Nephron progenitor cell (in vitro differentiated cells): ENCODE measurements around the gene C11orf68.

Experiments
- DNase-seq: peaks from one replicate; pipeline ENCODE4 v3.0.0; 2021
- H3K27ac Mint-ChIP-seq: 2 replicates; pipeline ENCODE4 v1.8.0; 2021; ENCODE audit warnings: mild to moderate bottlenecking, moderate library complexity, mixed read lengths
- H3K27me3 Mint-ChIP-seq: 2 replicates; pipeline ENCODE4 v1.8.0; 2021; ENCODE audit warnings: mild to moderate bottlenecking, low read depth, mixed read lengths; ENCODE audit not compliant: poor library complexity
- H3K36me3 Mint-ChIP-seq: 2 replicates; pipeline ENCODE4 v1.8.0; 2021; ENCODE audit warnings: low read depth, mixed read lengths
- H3K4me1 Mint-ChIP-seq: 2 replicates; pipeline ENCODE4 v1.8.0; 2021; ENCODE audit warnings: mixed read lengths
- H3K4me3 Mint-ChIP-seq: 2 replicates; pipeline ENCODE4 v1.8.0; 2021; ENCODE audit warnings: mild to moderate bottlenecking, moderate library complexity, mixed read lengths
- H3K9me3 Mint-ChIP-seq: 2 replicates; pipeline ENCODE4 v1.8.0; 2021; ENCODE audit warnings: mild to moderate bottlenecking, moderate library complexity, mixed read lengths
- CTCF ChIP-seq: fragments of 200-600 bp; sonication (generic); IDR thresholded peaks from 2 replicates; pipeline ENCODE4 v1.5.0; 2021; ENCODE audit warnings: antibody characterized with exemption

C11orf68 gene

GRCh38 chr11:65899356-65900124, 19.3 kb downstream of the C11orf68 start:
- Mint-ChIP-seq H3K4me3 (peak overlapping the region; percentile 66), H3K27me3 (peaks cover 94% of the 10 kb centered on the region), H3K9me3 (peaks cover 4% of the 10 kb centered on the region), H3K27ac (no peak overlapping the region), H3K4me1 (peaks cover 25% of the 10 kb centered on the region), H3K36me3 (no peaks in the 10 kb centered on the region)
- DNase-seq = peak; percentile 48
- TF ChIP-seq CTCF = no peak

- Mint-ChIP-seq H3K4me3 (peak overlapping the region; percentile 81), H3K27me3 (peaks cover 87% of the 10 kb centered on the region), H3K9me3 (peaks cover 4% of the 10 kb centered on the region), H3K4me1 (peaks cover 26% of the 10 kb centered on the region), H3K27ac (no peak overlapping the region), H3K36me3 (no peaks in the 10 kb centered on the region)
- TF ChIP-seq CTCF = no peak
- DNase-seq = no peak
Measured at GRCh38 chr11:65898656-65899355, 20.1 kb downstream of the C11orf68 start.

- TF ChIP-seq CTCF = no peak
- no peak for DNase-seq
- no peak overlapping the region for H3K4me3 Mint-ChIP-seq
- H3K36me3 Mint-ChIP-seq = no peaks in the 10 kb centered on the region
- H3K9me3 Mint-ChIP-seq = peaks cover 4% of the 10 kb centered on the region
- H3K4me1 Mint-ChIP-seq = peaks cover 28% of the 10 kb centered on the region
- H3K27me3 Mint-ChIP-seq = peaks cover 74% of the 10 kb centered on the region
- H3K27ac Mint-ChIP-seq = no peak overlapping the region
Measured at GRCh38 chr11:65897020-65897471, 21.8 kb downstream of the C11orf68 start.

- Mint-ChIP-seq H3K36me3 (no peaks in the 10 kb centered on the region), H3K9me3 (peaks cover 4% of the 10 kb centered on the region), H3K4me3 (no peak overlapping the region), H3K27ac (no peak overlapping the region), H3K27me3 (peaks cover 67% of the 10 kb centered on the region), H3K4me1 (peaks cover 28% of the 10 kb centered on the region)
- no peak for DNase-seq
- no peak for TF ChIP-seq CTCF
Measured at GRCh38 chr11:65896034-65896999, 22.5 kb downstream of the C11orf68 start.

GRCh38 chr11:65895482-65895981, 23.3 kb downstream of the C11orf68 start:
- Mint-ChIP-seq H3K9me3 (peaks cover 4% of the 10 kb centered on the region), H3K4me1 (peaks cover 28% of the 10 kb centered on the region), H3K27me3 (peaks cover 59% of the 10 kb centered on the region)

More at GRCh38 chr11:65895482-65895981, 23.3 kb downstream of the C11orf68 start:
- H3K4me3 Mint-ChIP-seq = no peak overlapping the region
- no peak for DNase-seq
- no peak overlapping the region for H3K27ac Mint-ChIP-seq
- H3K36me3 Mint-ChIP-seq = no peaks in the 10 kb centered on the region
- no peak for TF ChIP-seq CTCF
